A549 (cell line): ENCODE data around the gene MAGI2. TPM values are rescaled to one million over a fixed set of nuclear protein-coding genes. Genes with fewer than 3 reads are reported as not detected.

Experiments used
- ATAC-seq, 2 experiments: fragments of 200-7000 bp in 1 of 2; fragments of >200 bp in 1 of 2; cut with Nextera tagmentation in 1 of 2; cut with Tn5 transposase in 1 of 2; 3 replicates each; pipeline versions ENCODE4 v1.8.0 to v1.9.1; 2018 to 2020; ENCODE audit warnings: mild to moderate bottlenecking in 1 of 2, moderate library complexity in 1 of 2
- CTCF ChIA-PET: fragments of 300-600 bp; sonication (Branson Sonifier 250); formaldehyde crosslinking; extraction: SDS; loops from one replicate; lab custom pipeline; 2021; ENCODE audit warnings: antibody characterized with exemption, inconsistent platforms; lab: Yijun Ruan, JAX
- POLR2A ChIA-PET: fragments of 350-600 bp; formaldehyde crosslinking; extraction: SDS; loops from one replicate; lab custom pipeline; 2021; ENCODE audit warnings: antibody characterized with exemption, inconsistent platforms; lab: Yijun Ruan, JAX
- DNase-seq, 2 experiments: peaks; one replicate each; pipeline versions ENCODE4 v3.0.0 to v3.0.0-alpha.2; 2011 to 2016; ENCODE audit warnings: low read depth in 1 of 2, low spot score in 1 of 2
- FAIRE-seq: peaks from 2 replicates; lab custom pipeline; 2011; peaks lifted over from hg19 to GRCh38; lab: Jason Lieb, UNC
- H3K27ac ChIP-seq, 2 experiments: fragments of >200 bp; sonication (Bioruptor Twin); formaldehyde crosslinking; 3 replicates each; pipeline ENCODE4 v1.5.1; 2016 to 2017
- H3K4me1 ChIP-seq: fragments of >200 bp; sonication (Bioruptor Twin); formaldehyde crosslinking; 3 replicates; pipeline ENCODE4 v1.6.1; 2016
- H3K4me2 ChIP-seq: fragments of >200 bp; sonication (Bioruptor Twin); formaldehyde crosslinking; 3 replicates; pipeline ENCODE4 v1.6.1; 2016
- H3K4me3 ChIP-seq: fragments of >200 bp; sonication (Bioruptor Twin); formaldehyde crosslinking; 3 replicates; pipeline ENCODE4 v1.5.1; 2016
- H3K9me3 ChIP-seq: fragments of >200 bp; sonication (Bioruptor Twin); formaldehyde crosslinking; 3 replicates; pipeline ENCODE4 v1.6.1; 2016
- CBX8 ChIP-seq: fragments of 200-600 bp; sonication (generic); IDR thresholded peaks from 2 replicates; pipeline ENCODE4 v1.6.1; 2016
- CHD4 ChIP-seq: fragments of 200-600 bp; sonication (generic); IDR thresholded peaks from 2 replicates; pipeline ENCODE4 v1.6.1; 2016; ENCODE audit warnings: antibody characterized with exemption, mild to moderate bottlenecking, borderline replicate concordance
- EHMT2 ChIP-seq: fragments of 200-600 bp; sonication (generic); IDR thresholded peaks from 2 replicates; pipeline ENCODE4 v1.6.1; 2016; ENCODE audit warnings: antibody characterized with exemption, low read depth, mild to moderate bottlenecking, moderate library complexity
- RAD21 ChIP-seq, 2 experiments: fragments of >200 bp in 1 of 2; sonication (Bioruptor Twin) in 1 of 2; formaldehyde crosslinking in 1 of 2; IDR thresholded peaks in 1 of 2; conservative IDR thresholded peaks in 1 of 2; 2 replicates in 1 of 2; 3 replicates in 1 of 2; pipeline ENCODE4 v1.6.1; 2012 to 2018; ENCODE audit warnings: inconsistent platforms in 1 of 2
- RCOR1 ChIP-seq: fragments of 150-350 bp; IDR thresholded peaks from 2 replicates; pipeline ENCODE4 v1.6.1; 2014; ENCODE audit warnings: antibody characterized with exemption, low read length, low read depth
- RFX5 ChIP-seq: fragments of 450-650 bp; IDR thresholded peaks from 2 replicates; pipeline ENCODE4 v1.7.1; 2014; ENCODE audit warnings: antibody characterized with exemption, mild to moderate bottlenecking, moderate library complexity
- TP53 ChIP-seq: fragments of 250-450 bp; sonication (Bioruptor Pico); IDR thresholded peaks from 2 replicates; pipeline ENCODE4 v1.5.0; 2021; ENCODE audit warnings: mild to moderate bottlenecking, moderate library complexity
- ZC3H11A ChIP-seq: fragments of 450-650 bp; IDR thresholded peaks from 2 replicates; pipeline ENCODE4 v1.6.1; 2014; ENCODE audit warnings: antibody characterized with exemption, mild to moderate bottlenecking
- WGBS: methylation state at CpG from one replicate; pipeline ENCODE4 v1.1.6; 2017; ENCODE audit errors: missing lambda C conversion rate; 5-methylcytosine and 5-hydroxymethylcytosine counted together
- polyA plus RNA-seq, 4 experiments: library from polyadenylated mRNA; depleted of rRNA in 3 of 4; stranded (reverse); fragments of >200 nt; fragmentation: RNase III in 1 of 4; extraction: RNeasy Plus Mini Kit Qiagen cat#74134 plus additional on column Dnase treatment in 1 of 4; gene quantifications; 2 replicates in 3 of 4; 3 replicates in 1 of 4; pipeline ENCODE4 v1.2.3, GENCODE V29; 2011 to 2017
- TF ChIP-seq, protein P1 (sequence below): fragments of 250-450 bp; sonication (Bioruptor Pico); IDR thresholded peaks from 2 replicates; pipeline ENCODE4 v1.5.0; 2021; ENCODE audit warnings: mild to moderate bottlenecking, moderate library complexity, borderline replicate concordance
- TF ChIP-seq, protein P2 (sequence below): fragments of 250-450 bp; sonication (Bioruptor Pico); IDR thresholded peaks from 2 replicates; pipeline ENCODE4 v1.5.0; 2020; ENCODE audit warnings: low read depth, mild to moderate bottlenecking, moderate library complexity
- TF ChIP-seq, protein P3 (sequence below): fragments of 200-600 bp; sonication (generic); IDR thresholded peaks from 2 replicates; pipeline ENCODE4 v1.6.1; 2016; ENCODE audit warnings: antibody characterized with exemption, mild to moderate bottlenecking, moderate library complexity

The MAGI2 gene
- polyA plus RNA-seq, 2 of the 4 experiments (the other 2 are of a cell fraction): 0.48 to 0.81 TPM

DNA sequence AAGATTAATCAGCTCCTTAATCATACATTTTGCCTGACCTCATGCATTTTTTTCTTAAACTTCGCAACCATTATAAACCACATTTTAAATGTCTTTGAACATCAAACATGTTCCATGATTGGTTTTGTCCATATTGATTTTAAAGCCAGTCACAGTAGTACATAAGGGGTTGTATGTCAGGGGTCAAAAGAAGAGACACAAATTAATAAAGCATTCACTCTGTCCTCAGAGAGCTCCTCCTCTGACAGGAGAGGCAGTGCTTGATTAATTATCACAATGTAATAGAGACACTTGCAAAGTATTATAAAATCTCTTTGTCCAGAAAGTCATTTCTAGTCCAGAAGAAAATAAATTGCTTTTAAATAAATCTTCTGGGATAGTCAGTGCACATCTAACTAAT lies 195.5 kb downstream of the MAGI2 start:
- FAIRE-seq: no peak
- no peak for TF ChIP-seq EHMT2
- Histone ChIP-seq H3K4me1 (no peaks in the 10 kb centered on the region), H3K27ac (no peak overlapping the region), H3K4me3 (no peak overlapping the region), H3K9me3 (no peaks in the 10 kb centered on the region), H3K4me2 (no peak overlapping the region)
- 62% methylated on average over 1 of the region's 1 CpG for WGBS
- ChIA-PET CTCF (interaction anchor here (2.1 kb wide), 1 partner anchor 11 kb away, joined by 5 read pairs; no protein-coding TSS in a partner anchor), POLR2A (no interaction called here)
- DNase-seq: no peak
- no peak for ATAC-seq

DNA sequence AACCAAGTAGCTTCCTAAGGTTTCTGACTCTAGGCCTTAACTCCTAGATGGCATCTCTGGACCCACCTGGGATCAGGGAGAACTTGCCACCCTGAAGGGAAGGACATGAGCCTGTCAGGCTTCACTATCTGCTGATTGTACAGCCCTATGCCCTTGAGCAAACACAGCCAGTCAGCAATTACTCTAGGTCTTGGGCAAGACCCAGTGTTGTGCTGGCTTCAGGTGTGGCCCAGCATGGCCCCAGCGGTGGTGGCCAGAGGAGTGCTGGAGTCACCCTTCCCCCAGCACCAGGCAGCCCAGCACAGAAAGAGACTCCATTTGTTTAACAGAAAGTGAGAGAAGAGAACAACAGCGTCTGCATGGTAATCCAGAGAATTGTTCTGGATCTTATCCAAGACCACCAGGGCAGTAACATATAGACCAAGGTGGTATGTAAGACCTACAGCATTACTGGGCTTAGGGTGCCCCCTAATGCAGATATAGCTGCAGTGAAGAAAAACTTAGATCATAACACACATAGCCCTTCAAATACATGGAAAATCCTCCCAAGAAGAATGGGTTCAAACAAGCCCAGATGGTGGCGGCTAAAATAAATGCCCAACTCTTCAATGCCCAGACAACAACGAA lies 207.7 kb downstream of the MAGI2 start:
- DNase-seq: no peak
- H3K4me3 ChIP-seq: no peak overlapping the region
- POLR2A ChIA-PET: no interaction called here
- no peaks in the 10 kb centered on the region; the same call in 1 of the 3 replicates for H3K9me3 ChIP-seq
- ATAC-seq: no peak
- CTCF ChIA-PET: interaction anchor here (1.1 kb wide), 1 partner anchor 19 kb away, joined by 3 read pairs; no protein-coding TSS in a partner anchor
- no peak overlapping the region for H3K4me2 ChIP-seq
- no peak for FAIRE-seq
- H3K27ac ChIP-seq: no peak overlapping the region
- TF ChIP-seq RAD21 (conservative IDR thresholded peaks at IDR 0.05 in 1 of 2, IDR thresholded peaks at IDR 0.05 in 1 of 2) (peak in 1 of 2 experiments; percentile 26; a peak in 2 of 5 replicates), RFX5 (no peak)
- TF ChIP-seq, all 56 proteins: peak for 1
- WGBS: 42% methylated on average over 4 of the region's 4 CpGs
- H3K4me1 ChIP-seq: no peaks in the 10 kb centered on the region

DNA sequence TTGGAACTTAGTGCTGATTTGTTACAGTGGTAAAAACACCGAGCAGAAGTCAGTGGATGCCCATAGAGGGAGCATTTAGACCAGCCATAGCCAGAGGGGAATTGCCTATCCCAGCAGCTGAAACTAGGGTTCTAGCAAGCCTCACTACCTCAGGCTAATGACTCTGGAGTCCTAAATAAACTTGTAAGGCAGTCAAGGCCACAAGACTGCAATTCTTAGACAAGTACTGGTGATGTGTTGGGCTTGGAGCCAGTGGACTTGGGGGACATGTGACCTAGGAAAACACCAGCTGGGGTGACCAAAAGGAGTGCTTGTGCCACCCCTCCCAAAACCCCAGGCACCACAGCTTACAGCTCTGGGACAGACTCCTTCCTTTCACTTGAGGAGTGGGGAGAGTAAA lies 209.0 kb downstream of the MAGI2 start:
- FAIRE-seq (no peak), ATAC-seq (no peak), DNase-seq (no peak)
- TF ChIP-seq, protein P1, sequence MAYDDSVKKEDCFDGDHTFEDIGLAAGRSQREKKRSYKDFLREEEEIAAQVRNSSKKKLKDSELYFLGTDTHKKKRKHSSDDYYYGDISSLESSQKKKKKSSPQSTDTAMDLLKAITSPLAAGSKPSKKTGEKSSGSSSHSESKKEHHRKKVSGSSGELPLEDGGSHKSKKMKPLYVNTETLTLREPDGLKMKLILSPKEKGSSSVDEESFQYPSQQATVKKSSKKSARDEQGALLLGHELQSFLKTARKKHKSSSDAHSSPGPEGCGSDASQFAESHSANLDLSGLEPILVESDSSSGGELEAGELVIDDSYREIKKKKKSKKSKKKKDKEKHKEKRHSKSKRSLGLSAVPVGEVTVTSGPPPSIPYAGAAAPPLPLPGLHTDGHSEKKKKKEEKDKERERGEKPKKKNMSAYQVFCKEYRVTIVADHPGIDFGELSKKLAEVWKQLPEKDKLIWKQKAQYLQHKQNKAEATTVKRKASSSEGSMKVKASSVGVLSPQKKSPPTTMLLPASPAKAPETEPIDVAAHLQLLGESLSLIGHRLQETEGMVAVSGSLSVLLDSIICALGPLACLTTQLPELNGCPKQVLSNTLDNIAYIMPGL (CRISPR knock-in tag): no peak
- no peak for TF ChIP-seq ZC3H11A
- no peak for TF ChIP-seq EHMT2
- no peak for TF ChIP-seq TP53
- no peak for TF ChIP-seq CHD4
- TF ChIP-seq, protein P2, sequence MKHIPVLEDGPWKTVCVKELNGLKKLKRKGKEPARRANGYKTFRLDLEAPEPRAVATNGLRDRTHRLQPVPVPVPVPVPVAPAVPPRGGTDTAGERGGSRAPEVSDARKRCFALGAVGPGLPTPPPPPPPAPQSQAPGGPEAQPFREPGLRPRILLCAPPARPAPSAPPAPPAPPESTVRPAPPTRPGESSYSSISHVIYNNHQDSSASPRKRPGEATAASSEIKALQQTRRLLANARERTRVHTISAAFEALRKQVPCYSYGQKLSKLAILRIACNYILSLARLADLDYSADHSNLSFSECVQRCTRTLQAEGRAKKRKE (CRISPR knock-in tag): no peak
- no peak for TF ChIP-seq RCOR1
- TF ChIP-seq CBX8: no peak
- TF ChIP-seq, protein P3, sequence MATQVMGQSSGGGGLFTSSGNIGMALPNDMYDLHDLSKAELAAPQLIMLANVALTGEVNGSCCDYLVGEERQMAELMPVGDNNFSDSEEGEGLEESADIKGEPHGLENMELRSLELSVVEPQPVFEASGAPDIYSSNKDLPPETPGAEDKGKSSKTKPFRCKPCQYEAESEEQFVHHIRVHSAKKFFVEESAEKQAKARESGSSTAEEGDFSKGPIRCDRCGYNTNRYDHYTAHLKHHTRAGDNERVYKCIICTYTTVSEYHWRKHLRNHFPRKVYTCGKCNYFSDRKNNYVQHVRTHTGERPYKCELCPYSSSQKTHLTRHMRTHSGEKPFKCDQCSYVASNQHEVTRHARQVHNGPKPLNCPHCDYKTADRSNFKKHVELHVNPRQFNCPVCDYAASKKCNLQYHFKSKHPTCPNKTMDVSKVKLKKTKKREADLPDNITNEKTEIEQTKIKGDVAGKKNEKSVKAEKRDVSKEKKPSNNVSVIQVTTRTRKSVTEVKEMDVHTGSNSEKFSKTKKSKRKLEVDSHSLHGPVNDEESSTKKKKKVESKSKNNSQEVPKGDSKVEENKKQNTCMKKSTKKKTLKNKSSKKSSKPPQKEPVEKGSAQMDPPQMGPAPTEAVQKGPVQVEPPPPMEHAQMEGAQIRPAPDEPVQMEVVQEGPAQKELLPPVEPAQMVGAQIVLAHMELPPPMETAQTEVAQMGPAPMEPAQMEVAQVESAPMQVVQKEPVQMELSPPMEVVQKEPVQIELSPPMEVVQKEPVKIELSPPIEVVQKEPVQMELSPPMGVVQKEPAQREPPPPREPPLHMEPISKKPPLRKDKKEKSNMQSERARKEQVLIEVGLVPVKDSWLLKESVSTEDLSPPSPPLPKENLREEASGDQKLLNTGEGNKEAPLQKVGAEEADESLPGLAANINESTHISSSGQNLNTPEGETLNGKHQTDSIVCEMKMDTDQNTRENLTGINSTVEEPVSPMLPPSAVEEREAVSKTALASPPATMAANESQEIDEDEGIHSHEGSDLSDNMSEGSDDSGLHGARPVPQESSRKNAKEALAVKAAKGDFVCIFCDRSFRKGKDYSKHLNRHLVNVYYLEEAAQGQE: no peak
- no peaks in the 10 kb centered on the region for H3K4me1 ChIP-seq
- no peak overlapping the region for H3K4me3 ChIP-seq
- 69% methylated on average over 1 of the region's 1 CpG for WGBS
- POLR2A ChIA-PET: no interaction called here
- no peaks in the 10 kb centered on the region; the same call in 1 of the 3 replicates for H3K9me3 ChIP-seq
- H3K4me2 ChIP-seq: no peak overlapping the region
- no peak overlapping the region for H3K27ac ChIP-seq
- CTCF ChIA-PET: no interaction called here
